NOMO-1 (cell line): ENCODE measurements around the gene JADE1.

Experiments used
- DNase-seq, 2 experiments: peaks; one replicate each; lab custom pipeline; 2025; ENCODE audit not compliant: unreplicated experiment in 2 of 2; lab: John Stamatoyannopoulos, UW

JADE1 gene

GRCh38 chr4:128868758-128869157 lies 59.3 kb downstream of the JADE1 start:
- peak; percentile 11 to 63 for DNase-seq

GRCh38 chr4:128869776-128870509 lies 60.4 kb downstream of the JADE1 start:
- DNase-seq: no peak

GRCh38 chr4:128871948-128872347 lies 62.4 kb downstream of the JADE1 start:
- DNase-seq: no peak

- no peak for DNase-seq
Observed at GRCh38 chr4:128876200-128876599, 66.7 kb downstream of the JADE1 start.

- no peak for DNase-seq
Observed at GRCh38 chr4:128877934-128878333, 68.4 kb downstream of the JADE1 start.

GRCh38 chr4:128879283-128879682 lies 69.8 kb downstream of the JADE1 start:
- DNase-seq: no peak

- DNase-seq: no peak
Observed at GRCh38 chr4:128879971-128880370, 70.5 kb downstream of the JADE1 start.

- DNase-seq: no peak
Observed at GRCh38 chr4:128880662-128881061, 71.2 kb downstream of the JADE1 start.

GRCh38 chr4:128904821-128905220 lies 95.3 kb downstream of the JADE1 start:
- no peak for DNase-seq

GRCh38 chr4:128906581-128906980 lies 97.1 kb downstream of the JADE1 start:
- DNase-seq: no peak

- no peak for DNase-seq
Observed at GRCh38 chr4:128907981-128908380, 98.5 kb downstream of the JADE1 start.

- DNase-seq: no peak
Observed at GRCh38 chr4:128908735-128909134, 99.2 kb downstream of the JADE1 start.

GRCh38 chr4:128913228-128913627 lies 103.7 kb downstream of the JADE1 start:
- DNase-seq: peak; percentile 58 to 70

GRCh38 chr4:128915544-128915943 lies 106.0 kb downstream of the JADE1 start:
- DNase-seq: no peak

- DNase-seq: peak; percentile 91 to 96
Observed at GRCh38 chr4:128916832-128917231, 107.3 kb downstream of the JADE1 start.

GRCh38 chr4:128917781-128918180 lies 108.3 kb downstream of the JADE1 start:
- peak; percentile 13 to 37 for DNase-seq

- no peak for DNase-seq
Observed at GRCh38 chr4:128921954-128922353, 112.5 kb downstream of the JADE1 start.
